ENCODE results near the gene PLP2.
"Not testable (repeated sequence)": the region's sequence is repeated elsewhere in the genome, so short reads cannot be mapped to it uniquely, and the experiment has no call there.

PLP2 gene

DNA sequence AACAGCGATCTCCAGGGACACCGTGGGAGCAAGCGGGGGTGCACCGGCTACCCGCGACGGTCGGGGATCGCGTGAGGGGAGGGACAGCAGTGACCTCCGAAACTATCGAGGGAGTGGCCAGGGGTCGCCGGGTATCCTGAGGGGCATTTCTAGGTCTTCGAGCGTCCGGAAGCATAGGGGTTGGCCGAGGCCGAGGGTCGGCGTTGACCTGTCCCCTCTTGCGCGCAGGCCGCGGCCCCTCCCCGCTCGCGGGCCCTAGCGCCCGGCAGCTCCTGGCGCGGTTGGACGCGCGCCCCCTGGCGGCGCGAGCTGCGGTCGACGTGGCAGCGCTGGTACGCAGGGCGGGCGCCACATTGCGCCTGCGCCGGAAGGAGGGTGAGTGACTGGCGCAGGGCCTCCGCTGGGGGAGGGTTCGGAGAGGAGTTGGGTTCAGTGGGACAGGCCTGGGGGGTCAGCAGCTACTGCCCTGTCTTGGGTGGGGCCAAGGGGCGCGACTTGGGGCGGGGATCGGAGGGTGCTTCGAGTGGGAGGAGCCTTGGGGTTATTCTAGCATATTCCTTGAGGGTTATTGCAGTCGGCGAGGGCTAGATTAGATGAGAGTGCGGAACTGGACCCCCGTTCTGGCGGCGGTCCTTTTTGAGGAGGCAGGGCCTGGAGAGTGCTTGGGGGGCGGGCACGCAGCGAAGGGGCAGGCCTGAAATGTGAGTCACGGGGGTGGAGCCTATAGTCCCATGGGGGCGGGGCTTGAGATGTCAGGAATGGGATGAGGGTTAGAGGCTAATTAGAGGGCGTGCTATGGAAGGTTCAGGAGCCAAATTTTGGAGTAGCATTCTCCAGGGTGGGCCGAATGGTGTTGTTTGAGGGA lies 7.9 kb upstream of the PLP2 start:
- DNase-seq (ENCODE audit: low read depth, low spot score): peak; percentile 58

DNA sequence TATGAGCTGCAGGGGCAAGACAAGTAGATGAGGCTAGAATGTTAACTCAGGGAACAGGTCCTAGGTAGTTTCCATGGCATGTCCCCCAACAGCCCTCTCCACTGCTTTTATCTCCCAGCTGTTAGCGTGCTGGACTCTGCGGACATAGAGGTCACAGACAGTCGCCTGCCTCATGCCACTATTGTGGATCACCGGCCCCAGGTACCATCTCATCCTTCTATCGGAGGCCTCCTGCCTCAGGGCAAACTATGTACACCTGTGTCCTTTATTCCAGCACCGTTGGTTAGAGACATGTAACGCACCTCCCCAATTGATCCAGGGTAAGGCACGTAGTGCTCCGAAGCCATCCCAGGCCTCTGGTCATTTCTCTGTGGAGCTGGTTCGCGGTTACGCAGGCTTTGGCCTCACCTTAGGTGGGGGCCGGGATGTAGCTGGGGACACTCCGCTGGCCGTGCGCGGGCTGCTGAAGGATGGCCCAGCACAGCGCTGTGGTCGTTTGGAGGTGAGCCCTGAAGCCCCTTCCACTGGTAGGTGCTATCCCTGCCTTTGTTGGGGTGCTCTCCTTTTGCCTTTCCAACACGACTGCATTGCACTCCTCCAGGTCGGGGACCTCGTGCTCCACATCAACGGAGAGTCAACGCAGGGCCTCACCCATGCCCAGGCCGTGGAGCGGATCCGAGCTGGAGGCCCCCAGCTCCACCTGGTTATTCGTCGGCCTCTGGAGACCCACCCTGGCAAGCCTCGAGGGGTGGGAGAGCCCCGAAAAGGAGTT lies 6.9 kb upstream of the PLP2 start:
- no peak for DNase-seq (ENCODE audit: low read depth, low spot score)

DNA sequence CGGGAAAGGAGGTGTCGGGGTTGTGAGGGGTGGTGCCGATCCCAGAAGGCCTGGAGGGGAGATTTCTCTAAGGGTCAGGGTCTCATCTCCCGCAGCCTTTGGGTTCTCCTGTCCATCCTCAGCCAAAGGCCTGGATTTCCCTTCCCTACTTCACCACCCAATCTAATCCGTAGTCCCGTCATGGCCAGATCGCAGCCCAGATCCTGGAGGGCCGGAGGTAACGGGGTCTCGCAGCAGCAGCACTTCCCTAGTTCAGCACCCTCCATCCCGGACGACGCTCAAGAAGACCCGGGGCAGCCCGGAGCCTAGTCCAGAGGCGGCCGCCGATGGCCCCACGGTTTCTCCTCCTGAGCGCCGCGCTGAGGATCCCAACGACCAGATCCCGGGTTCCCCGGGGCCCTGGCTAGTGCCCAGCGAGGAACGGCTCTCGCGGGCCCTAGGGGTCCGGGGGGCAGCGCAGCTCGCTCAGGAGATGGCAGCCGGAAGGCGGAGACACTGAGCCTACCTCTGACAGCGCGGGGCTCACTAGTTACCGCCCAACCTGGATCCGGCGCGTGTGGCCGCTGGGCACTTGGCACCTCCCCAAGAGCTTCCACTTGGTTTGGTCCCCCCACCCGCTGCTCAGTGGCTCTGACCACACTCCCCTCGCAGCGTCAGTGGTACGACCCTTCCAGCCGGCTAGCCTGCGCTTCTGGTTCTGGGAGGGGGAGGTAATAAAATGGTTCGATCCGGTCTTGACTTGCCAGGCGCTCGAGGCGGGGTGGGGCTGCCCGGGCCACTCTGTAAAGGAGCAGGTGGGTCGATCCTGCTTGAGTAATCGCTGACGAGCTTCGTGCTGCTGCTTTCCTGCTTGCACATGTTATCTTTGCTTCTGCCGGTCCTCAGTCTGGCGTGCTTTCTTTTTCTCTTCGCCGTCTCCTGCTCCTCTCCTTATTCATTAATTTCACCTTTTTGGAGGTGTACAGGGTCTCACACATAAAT lies 5.5 kb upstream of the PLP2 start:
- peak; percentile 37 for DNase-seq (ENCODE audit: low read depth, low spot score)

DNA sequence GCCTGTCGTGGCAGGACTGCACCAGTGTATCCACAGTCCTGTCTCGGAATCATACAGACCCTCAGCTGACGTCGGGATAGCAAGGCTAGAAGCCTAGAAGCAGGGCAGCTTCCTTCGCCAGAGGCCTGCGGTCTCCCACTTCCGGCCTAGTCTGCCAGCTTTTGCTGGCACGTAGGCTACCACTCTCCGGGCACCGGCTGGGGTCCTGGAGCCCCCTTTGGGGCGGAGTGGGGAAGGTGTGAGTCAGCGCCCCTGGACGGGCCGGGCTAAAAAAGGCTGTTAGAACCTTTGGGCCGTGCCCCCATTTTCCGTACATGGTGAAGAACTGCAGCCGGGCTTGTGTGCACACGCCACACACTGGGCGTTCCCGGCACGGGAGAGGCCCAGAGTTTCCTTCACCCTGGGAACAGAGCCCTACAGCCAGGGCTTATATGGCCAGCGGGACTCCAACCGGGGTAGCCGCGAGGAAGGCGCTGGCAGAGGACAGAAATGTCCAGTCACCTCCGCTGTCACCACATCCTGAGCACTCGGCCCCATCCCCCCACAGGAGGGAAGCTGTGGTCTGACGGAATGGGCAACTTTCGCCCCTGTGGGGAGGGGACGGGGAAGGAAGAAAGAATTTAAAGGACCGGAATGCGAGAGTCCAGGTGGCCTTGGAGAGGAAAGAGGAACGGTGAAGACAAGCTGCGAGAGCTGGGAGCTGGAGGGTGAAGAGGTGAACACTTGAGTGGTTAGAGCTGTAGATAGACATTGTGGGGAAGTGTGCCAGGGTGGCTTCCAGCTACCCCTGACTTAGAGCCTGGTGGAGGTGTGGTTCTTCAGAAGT lies 4.6 kb upstream of the PLP2 start:
- no peak for DNase-seq (ENCODE audit: low read depth, low spot score)

DNA sequence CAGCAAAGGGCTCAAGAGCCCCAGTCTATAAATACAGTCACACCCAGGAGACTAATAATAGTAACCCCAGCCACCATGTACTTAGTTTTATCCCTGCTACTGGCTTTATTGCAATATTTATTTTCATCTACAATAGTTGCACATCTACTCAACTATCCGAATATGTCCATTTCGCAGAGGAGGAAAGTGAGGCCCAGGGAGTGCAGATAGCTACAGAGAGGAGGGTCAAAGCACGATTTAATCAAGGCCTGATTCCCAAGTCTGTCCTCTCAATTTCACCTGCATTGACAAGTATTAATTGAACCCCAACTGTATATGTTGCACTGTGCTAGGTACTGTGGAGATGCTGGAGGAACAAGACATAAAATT lies 4.0 kb upstream of the PLP2 start:
- no peak for DNase-seq (ENCODE audit: low read depth, low spot score)

DNA sequence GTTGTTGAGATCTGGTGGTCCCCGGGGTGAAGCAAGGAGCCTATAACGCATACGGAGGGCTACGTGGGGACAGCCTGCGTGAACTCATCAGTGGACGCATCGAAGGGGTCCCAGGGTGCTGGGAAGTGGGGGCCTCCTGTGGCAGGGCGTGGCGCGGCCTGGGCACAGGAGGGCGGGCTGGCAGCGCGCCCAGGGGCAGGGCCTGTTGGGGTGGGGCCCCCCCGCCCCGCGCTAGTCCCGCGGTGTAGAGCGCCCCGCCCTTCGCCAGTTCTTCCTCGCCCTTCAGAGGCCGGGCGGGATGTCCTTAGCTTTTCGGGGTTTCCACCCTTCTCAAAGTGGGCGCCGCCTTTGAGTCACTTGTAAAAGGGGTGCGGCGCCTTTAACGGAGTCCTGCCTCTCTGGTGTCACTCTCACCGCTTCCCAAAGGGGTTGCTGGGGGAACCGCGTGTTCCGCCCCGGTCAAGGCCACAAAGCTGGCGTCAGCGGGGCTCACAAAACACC lies 632 bp downstream of the PLP2 start:
- peak; percentile 23 for DNase-seq (ENCODE audit: low read depth, low spot score)

DNA sequence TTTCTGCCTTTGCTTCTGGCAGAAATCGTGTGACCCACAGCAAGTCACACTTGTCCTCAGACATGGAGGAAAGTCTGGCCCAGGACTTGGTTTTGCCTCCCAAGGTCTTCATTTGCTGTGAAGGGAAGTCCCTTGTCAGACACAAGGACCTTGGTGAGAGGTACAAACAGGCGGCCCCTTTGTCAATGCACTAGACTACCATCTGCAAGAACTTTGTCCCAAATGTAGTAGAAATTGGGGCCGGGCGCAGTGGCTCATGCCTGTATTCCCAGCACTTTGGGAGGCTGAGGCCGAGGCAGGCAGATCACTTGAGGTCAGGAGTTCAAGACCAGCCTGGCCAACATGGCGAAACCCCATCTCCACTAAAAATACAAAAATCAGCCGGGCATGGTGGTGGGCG lies 1.8 kb downstream of the PLP2 start:
- DNase-seq (ENCODE audit: low read depth, low spot score): not testable (repeated sequence)

DNA sequence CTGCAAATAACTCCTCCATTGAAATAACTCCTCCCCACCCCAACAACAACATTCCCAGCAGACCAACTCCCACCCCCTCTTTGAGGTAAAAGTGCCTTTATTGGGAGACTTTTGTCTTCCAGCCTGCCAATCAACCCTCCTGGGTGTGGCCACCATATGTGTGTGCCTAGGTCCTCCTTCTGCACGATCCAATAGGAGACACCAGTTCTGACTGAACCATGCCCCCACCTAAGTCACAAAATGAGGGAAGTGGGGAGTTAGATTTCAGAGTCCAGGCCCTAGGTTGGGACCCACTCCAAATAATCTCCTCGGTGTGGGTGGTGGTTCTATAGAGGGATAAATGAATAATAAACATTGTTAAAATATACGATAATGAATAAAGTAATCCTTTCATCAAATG lies 3.0 kb downstream of the PLP2 start:
- DNase-seq (ENCODE audit: low read depth, low spot score): no peak

DNA sequence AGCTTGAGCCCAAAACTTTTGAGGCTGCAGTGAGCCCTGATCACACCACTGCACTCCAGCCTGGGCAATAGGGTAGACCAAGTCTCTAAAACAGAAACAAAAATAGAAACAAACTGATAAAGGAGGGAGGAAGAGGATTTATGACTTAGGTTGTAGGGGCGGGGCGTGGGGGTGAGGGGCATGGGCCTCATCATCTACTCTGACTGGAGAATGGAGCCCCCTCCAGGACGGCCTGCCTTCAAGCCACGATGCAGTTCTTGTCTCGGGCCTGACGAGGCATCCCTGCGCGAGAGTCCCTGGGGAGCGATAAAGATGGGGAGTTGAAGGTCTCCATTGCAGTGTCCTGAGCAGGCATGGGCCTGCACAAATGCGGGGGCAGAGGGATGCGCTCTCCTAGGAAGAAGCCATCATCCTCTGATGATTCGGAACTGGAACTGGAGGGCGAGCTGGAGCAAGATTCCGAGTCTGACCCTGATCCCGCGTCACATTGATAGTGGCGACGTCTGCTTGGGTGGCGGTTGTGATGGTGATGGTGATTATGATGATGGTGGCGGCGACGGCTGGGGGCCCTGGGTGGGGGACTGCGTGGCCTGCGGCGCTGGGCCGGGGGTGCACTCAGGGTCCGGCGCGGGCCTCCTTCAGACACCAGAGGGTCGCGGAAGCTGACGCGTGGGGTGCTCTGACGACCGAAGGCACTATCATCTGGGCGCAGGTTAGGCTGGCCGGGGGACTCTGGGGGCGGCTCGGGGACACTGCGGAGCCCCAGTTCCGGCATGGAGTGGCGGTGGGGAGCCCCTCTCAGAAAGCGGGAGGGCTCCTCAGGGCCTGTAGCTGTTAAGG lies 4.0 kb downstream of the PLP2 start:
- DNase-seq (ENCODE audit: low read depth, low spot score): no peak

DNA sequence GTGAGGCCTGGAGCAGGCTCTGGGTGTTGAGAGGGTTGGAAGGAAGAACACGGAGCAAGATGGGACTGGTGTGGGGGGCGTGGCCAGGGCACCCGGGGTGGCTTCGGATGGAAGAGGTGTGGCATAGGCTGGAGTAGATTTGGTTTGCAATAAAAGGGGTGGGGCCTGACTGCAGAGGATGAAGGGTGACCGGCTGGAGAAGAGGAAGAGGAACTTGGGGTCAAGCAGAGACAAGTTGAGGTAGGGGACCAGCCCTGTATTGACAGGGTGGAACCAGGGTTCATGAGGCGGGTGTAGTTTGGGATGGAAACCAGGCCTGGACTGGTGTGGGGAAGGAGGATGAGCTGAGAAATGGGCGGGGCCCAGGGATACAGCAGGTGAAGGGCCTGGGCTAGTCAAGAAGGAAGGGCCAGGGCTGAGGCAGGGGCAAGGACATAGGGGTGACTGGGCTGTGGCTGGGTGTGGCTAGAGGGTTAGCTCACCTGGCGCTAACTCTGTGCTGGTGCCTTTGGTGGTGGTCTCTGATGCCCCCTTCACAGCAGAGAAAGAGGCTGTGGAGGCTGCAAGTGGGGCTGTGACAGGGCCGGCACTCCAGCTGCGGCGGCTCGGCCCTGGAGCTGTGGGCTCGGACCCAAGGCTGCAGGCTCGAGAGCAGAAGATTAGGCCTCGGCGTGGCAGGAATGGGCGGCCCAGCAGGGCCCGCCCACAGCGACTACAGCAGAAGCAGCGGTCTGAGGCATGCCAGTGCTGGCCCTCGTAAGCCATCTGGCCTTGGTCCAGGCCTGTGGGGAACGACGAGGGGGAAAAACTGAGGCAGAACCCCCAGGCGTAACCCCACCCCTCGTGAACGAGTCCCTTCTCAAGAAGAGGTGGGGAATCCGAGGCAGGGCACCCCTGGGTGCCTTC lies 5.0 kb downstream of the PLP2 start:
- DNase-seq (ENCODE audit: low read depth, low spot score): no peak

DNA sequence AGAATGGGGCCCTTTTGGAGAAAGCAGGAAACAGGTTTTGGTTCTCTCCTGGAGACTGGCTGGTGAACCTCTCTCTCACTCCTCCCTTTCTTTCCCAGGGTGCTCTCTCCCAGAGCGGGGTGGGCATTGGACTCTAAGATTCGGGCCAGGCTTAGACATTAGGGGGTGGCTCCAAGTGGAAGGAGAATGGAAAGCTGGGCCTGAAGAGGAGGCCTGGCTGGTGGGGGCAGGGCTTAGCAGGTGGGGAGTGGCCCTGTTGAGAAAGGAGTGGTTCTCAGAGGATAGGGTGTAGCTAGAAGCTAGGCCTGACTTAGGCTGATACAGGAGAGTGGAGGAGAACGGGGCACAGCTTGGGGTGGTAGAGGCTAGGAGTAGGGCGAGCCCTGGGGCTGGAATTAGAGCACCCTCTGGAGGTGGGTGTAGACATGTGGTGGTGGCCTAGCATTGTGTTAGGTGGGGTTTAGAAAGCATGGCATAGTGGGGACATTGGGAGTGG lies 5.7 kb downstream of the PLP2 start:
- no peak for DNase-seq (ENCODE audit: low read depth, low spot score)

DNA sequence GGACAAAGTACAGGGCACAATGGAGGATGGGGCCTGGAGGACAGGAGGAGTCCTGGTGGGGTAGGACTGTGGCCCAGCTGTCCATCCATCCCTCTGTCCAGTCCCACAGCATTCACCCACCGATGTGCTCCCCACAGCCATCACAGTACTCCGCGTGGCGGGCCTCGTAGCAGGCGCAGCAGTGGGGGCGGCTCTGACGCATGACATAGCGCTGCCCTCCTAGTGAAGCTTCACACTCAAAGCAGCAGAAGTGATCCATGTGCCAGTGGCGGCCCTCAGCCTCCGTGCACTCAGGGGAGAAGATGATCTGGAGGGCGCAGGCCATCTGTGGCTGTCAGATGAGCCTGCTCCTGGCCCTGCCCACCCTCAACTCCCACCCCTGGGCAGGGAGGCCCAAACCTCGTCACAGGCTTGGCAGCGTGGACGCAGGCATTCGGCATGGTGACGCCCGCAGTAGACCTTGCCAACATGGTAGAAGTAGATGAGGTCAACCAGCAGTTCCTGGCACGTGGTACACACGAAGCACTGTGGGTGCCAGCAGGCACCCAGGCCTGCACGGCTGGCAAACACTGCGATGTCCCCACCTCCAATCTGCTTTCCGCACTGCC lies 6.3 kb downstream of the PLP2 start:
- no peak for DNase-seq (ENCODE audit: low read depth, low spot score)

DNA sequence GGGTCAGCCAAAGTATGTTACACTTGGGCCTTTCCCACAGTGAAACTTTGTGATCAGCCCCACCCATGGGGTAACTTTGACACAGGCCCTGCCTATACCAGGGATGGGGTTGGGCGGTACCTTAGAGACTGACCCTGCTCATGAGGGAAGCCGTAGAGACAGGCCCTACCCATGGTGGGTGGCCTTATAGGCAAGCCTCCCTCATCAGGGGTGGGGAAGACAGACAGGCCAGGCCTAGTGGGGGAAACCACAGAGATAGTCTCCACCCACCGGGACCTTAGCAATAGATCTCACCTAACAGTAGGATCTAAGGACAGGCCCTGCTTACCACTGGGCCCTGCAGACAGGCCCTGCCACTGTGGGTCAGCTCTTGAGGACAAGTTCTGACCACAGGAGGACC lies 6.8 kb downstream of the PLP2 start:
- DNase-seq (ENCODE audit: low read depth, low spot score): no peak

DNA sequence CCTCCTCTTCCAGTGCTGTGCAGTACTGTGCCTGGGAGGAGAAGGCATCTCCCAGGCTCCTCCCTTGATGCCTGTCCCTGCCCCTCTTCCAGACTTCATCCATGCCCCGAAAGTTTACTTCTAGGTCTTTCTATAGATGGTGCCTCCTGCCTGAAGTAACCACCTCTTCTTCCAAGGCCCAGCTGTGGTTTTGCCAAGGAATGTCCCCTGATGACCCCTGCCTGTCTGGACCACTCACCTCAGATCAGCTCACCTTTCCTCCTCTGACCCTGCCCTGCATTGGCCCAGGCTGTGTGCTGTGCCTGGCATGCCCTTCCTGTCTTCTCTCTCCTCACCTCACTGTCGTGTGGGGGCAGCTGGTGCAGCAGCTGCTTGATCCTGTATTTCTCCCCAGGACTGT lies 7.7 kb downstream of the PLP2 start:
- DNase-seq (ENCODE audit: low read depth, low spot score): no peak

DNA sequence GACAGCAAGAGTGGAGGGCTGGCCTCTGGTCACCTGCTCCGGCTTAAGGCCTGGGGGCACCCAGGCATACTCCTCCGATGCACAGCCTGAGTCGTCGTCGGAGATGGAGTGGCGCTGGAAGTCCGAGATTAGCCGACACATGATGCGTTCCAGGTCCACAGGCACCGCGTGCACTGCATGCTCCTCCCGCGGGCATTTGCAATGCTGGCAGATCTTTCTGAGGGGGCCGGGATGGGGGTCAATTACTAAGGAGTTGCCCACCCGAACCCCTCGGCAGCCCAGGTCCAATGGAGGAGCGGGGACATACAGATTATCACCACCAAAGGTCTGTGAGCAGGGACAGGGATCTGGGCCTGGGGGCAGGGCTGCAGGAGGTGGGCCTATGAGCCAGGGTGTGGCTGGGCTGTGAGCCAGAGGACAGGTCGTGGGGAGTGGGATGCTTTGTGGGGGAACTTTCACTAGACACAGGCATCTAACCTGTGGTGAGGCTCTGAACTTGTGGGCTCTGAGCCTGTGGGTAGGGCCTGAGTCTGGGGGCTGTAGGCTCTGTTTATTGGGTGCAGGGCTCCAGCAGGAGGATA lies 12.1 kb downstream of the PLP2 start:
- DNase-seq (ENCODE audit: low read depth, low spot score): no peak

DNA sequence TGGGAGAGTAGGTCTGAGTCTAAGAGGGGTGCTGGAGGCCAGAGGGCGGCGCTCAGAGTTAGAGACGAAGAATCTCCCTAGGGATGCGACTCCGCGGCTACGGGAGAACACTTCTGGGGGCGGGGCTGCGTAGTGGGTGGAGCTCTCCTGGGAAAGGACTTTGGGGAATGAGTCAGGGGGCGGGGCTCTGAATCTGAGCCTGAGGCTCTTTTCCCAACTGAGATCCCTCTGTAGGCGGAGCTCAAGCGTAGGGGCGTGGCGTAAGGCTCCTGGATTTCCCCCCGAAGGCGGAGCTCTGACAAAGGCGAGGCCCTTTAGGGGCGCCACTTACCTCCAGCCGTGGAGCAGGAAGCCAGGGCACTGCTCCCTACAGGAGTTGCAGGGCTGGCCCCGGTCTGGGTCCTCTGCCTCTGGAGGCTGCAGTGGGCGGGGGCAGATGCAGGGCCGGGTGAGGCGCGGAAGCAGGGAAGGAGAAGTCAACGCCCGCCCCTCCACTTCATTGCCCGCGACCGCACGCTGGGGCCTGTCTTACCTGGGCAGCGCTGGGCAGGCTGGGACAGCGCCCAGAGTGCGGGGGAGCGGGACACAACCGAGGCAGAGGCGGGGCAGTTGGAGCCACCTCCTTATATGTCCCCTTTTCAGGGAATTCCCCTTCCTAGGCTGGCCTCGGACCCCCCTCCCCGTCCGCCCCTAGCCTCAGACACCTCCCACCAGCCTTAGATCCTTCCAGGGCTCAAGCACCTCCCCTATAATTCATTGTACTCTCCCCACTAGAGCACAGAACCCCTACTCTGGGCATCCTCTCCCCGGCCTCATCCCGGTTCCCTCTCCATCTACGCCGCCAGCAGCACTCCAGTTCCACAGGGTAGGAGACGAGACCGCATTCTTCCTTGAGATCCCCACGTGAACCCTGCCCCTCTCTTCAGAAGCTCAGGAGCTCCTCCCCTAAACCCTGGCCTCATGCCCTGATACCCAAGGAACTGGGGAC lies 12.9 kb downstream of the PLP2 start:
- no peak for DNase-seq (ENCODE audit: low read depth, low spot score)

Data from activated CD4-positive, CD25-positive, alpha-beta regulatory T cell treated with anti-CD3 and anti-CD28 coated beads, Interleukin-2, amount 50 U/mL, for 16 hours (primary cell).